Measurements from ENCODE around the gene FGD5. TPM values are rescaled to one million over a fixed set of nuclear protein-coding genes. Genes with fewer than 3 reads are reported as not detected.

Gene FGD5
- total RNA-seq, 1 donor from 2014 or later, result 0.14 TPM

DNA sequence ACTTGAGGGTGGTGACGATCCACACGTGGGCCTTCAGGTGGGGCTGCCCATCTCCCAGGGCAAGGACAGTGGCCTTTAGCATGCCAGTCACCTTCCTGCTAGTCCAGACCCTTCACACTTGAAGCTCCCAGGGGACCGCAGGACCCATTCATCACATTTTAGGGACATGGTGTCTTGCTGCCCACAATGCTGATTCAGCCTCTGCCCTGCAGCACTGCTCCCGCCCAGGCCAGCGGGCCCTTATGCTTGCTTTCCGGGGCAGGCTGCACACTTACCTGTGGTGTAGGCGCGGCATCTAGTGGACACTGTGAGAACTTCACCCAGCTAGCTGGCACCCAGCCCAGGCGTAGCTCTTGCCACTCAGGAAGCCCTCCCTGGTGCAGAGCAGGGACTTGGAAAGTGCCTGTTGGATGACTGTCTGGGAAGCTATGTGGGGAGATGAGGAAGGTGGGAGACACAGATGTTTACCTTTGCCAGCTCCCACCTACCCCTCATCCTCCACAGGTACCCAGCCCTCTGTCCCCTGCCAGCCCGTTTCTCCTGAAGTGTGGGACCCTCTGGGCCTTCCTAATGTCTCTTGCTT lies 102.4 kb downstream of the FGD5 start:
- intact Hi-C loops (cut with micrococcal nuclease), result loop anchor here (1.0 to 2.0 kb wide), 5 partner anchors 130 to 660 kb away; no protein-coding TSS in a partner anchor
- Mint-ChIP-seq H3K36me3 (ENCODE audit: low read depth) (no peaks in the 10 kb centered on the region), H3K27ac (no peak overlapping the region), H3K4me1 (no peaks in the 10 kb centered on the region), H3K27me3 (no peaks in the 10 kb centered on the region), H3K9me3 (no peaks in the 10 kb centered on the region), H3K4me3 (no peak overlapping the region)
- DNase-seq, result peak; percentile 94

- no peaks in the 10 kb centered on the region for H3K36me3 Mint-ChIP-seq (ENCODE audit: low read depth)
- H3K27ac Mint-ChIP-seq, result no peak overlapping the region
- no peaks in the 10 kb centered on the region for H3K27me3 Mint-ChIP-seq
- no peaks in the 10 kb centered on the region for H3K4me1 Mint-ChIP-seq
- DNase-seq, result no peak
- intact Hi-C loops (cut with micrococcal nuclease), result loop anchor here (1.0 to 2.0 kb wide), 5 partner anchors 131 to 661 kb away; no protein-coding TSS in a partner anchor
- no peaks in the 10 kb centered on the region for H3K9me3 Mint-ChIP-seq
- no peak overlapping the region for H3K4me3 Mint-ChIP-seq
Measured at GRCh38 chr3:14921811-14922705, 103.3 kb downstream of the FGD5 start.

- intact Hi-C loops (cut with micrococcal nuclease), result no loop called here
- no peak for DNase-seq
- Mint-ChIP-seq H3K27ac (no peak overlapping the region), H3K4me1 (no peaks in the 10 kb centered on the region), H3K4me3 (no peak overlapping the region), H3K27me3 (no peaks in the 10 kb centered on the region), H3K36me3 (ENCODE audit: low read depth) (no peaks in the 10 kb centered on the region), H3K9me3 (no peaks in the 10 kb centered on the region)
Measured at GRCh38 chr3:14922863-14923262, 104.1 kb downstream of the FGD5 start.

- Mint-ChIP-seq H3K9me3 (no peaks in the 10 kb centered on the region), H3K27ac (no peak overlapping the region), H3K4me1 (no peaks in the 10 kb centered on the region), H3K36me3 (ENCODE audit: low read depth) (no peaks in the 10 kb centered on the region), H3K4me3 (no peak overlapping the region), H3K27me3 (no peaks in the 10 kb centered on the region)
- DNase-seq, result no peak
- intact Hi-C loops (cut with micrococcal nuclease), result no loop called here
Measured at GRCh38 chr3:14923476-14923875, 104.7 kb downstream of the FGD5 start.

DNA sequence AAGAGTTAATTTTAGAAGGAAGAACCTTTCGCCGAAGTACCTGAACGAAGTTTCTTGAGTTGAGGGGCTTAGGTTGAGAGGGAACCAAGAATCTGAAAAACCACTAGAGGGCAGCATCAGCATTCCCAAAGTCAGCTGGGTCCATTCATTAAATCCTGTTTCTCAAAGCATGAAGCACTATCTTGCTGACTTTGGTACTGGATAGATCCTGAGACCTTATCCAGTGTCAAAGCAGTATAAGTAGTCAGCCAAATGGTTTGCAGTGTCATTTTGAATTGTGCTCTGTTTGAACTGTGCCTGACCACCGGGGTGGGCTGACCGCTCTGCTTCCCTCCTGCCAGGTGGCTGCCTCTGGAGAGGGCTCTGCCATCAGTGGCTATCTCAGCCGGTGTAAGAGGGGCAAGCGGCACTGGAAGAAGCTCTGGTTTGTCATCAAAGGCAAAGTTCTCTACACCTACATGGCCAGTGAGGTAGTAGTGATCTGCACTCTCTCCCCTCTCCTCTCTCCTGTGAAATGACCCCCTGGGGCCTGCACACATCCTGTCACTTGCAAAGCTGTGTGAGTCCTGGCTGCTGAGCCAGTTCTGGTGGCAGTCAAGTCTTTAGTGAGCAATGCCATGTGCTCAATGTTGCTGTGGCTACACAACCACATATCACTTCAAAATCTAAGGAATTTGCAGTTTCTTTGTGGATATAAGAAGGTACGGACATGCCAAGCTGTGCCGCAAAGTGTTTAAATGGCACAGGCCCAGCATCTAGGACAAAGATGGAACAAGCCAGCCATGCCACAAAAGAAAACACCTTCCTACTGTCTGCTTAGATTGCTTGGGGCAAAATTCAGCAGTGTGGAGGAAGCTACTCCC lies 107.2 kb downstream of the FGD5 start:
- intact Hi-C loops (cut with micrococcal nuclease), result loop anchor here (1.0 to 5.0 kb wide), 2 partner anchors 131 to 182 kb away; no protein-coding TSS in a partner anchor
- Mint-ChIP-seq H3K27ac (no peak overlapping the region), H3K27me3 (peaks cover 3% of the 10 kb centered on the region), H3K4me3 (no peak overlapping the region), H3K9me3 (no peaks in the 10 kb centered on the region), H3K4me1 (no peaks in the 10 kb centered on the region), H3K36me3 (ENCODE audit: low read depth) (no peaks in the 10 kb centered on the region)
- peak; percentile 75 for DNase-seq

- Mint-ChIP-seq H3K9me3 (no peaks in the 10 kb centered on the region), H3K4me3 (no peak overlapping the region), H3K4me1 (no peaks in the 10 kb centered on the region), H3K36me3 (ENCODE audit: low read depth) (no peaks in the 10 kb centered on the region), H3K27ac (no peak overlapping the region), H3K27me3 (peaks cover 6% of the 10 kb centered on the region)
- intact Hi-C loops (cut with micrococcal nuclease), result loop anchor here (5.0 kb wide), 1 partner anchor 131 kb away; no protein-coding TSS in a partner anchor
- DNase-seq, result no peak
Measured at GRCh38 chr3:14926592-14926991, 107.8 kb downstream of the FGD5 start.

DNA sequence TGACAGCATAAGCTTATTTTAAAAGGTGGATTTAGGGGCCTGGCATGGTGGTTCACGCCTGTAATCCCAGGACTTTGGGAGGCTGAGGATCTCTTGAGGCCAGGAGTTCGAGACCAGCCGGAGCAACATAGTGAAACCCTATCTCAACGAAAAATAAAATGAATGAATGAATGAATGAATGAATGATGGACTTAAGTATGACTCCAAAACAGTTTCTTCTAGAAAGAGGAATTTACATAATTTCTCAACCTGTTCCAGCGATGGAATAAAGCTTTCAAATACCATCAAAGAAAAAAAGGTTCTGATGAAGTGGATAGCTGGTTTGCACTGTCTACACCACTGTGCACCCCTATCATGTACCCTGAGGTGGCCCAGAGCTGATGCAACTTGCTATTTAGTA lies 108.5 kb downstream of the FGD5 start:
- no peaks in the 10 kb centered on the region for H3K9me3 Mint-ChIP-seq
- H3K4me3 Mint-ChIP-seq, result no peak overlapping the region
- H3K4me1 Mint-ChIP-seq, result no peaks in the 10 kb centered on the region
- intact Hi-C loops (cut with micrococcal nuclease), result loop anchor here (5.0 kb wide), 1 partner anchor 130 kb away; no protein-coding TSS in a partner anchor
- no peak for DNase-seq
- no peaks in the 10 kb centered on the region for H3K36me3 Mint-ChIP-seq (ENCODE audit: low read depth)
- H3K27me3 Mint-ChIP-seq, result peaks cover 10% of the 10 kb centered on the region
- no peak overlapping the region for H3K27ac Mint-ChIP-seq

- Mint-ChIP-seq H3K4me1 (no peaks in the 10 kb centered on the region), H3K27ac (no peak overlapping the region), H3K27me3 (peaks cover 13% of the 10 kb centered on the region), H3K36me3 (ENCODE audit: low read depth) (no peaks in the 10 kb centered on the region), H3K4me3 (no peak overlapping the region), H3K9me3 (no peaks in the 10 kb centered on the region)
- DNase-seq, result no peak
- intact Hi-C loops (cut with micrococcal nuclease), result loop anchor here (5.0 kb wide), 1 partner anchor 128 kb away; no protein-coding TSS in a partner anchor
Measured at GRCh38 chr3:14929310-14930074, 110.7 kb downstream of the FGD5 start.

- no peak overlapping the region for H3K27ac Mint-ChIP-seq
Measured at GRCh38 chr3:14933820-14934425, 115.2 kb downstream of the FGD5 start.

GRCh38 chr3:14935592-14936345 lies 117.0 kb downstream of the FGD5 start:
- DNase-seq, result no peak
- peaks cover 12% of the 10 kb centered on the region for H3K27me3 Mint-ChIP-seq
- peaks cover 2% of the 10 kb centered on the region for H3K4me1 Mint-ChIP-seq
- no peaks in the 10 kb centered on the region for H3K36me3 Mint-ChIP-seq (ENCODE audit: low read depth)
- H3K27ac Mint-ChIP-seq, result no peak overlapping the region
- H3K9me3 Mint-ChIP-seq, result no peaks in the 10 kb centered on the region
- intact Hi-C loops (cut with micrococcal nuclease), result no loop called here
- no peak overlapping the region for H3K4me3 Mint-ChIP-seq

More at GRCh38 chr3:14933820-14934425, 115.2 kb downstream of the FGD5 start:
- Mint-ChIP-seq H3K4me3 (no peak overlapping the region), H3K9me3 (no peaks in the 10 kb centered on the region), H3K27me3 (peaks cover 15% of the 10 kb centered on the region), H3K36me3 (ENCODE audit: low read depth) (no peaks in the 10 kb centered on the region), H3K4me1 (peaks cover 2% of the 10 kb centered on the region)
- DNase-seq, result no peak
- intact Hi-C loops (cut with micrococcal nuclease), result no loop called here

DNA sequence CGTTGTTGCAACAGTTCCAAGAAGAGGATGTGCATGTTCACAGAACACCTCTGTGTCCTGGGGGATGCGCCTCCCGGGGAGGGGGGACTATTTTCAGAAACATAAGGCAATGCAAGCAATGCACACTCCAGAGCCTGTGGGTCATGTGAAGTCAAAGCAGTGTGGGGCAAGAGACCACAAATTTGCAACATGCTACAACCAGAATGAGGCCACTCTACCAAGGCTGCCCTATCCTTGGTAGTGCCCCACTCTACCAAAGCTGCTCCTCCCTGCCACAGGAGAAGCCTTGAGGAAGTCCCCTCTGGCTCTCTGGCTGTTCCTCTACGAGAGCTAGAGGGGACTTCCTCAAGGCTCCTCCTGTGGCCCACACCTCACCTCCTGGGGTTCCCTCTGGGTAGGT lies 120.2 kb downstream of the FGD5 start:
- no peak overlapping the region for H3K4me3 Mint-ChIP-seq
- no peak overlapping the region for H3K27ac Mint-ChIP-seq
- H3K9me3 Mint-ChIP-seq, result no peaks in the 10 kb centered on the region
- no peak for DNase-seq
- H3K4me1 Mint-ChIP-seq, result peaks cover 7% of the 10 kb centered on the region
- H3K36me3 Mint-ChIP-seq (ENCODE audit: low read depth), result peaks cover 14% of the 10 kb centered on the region
- H3K27me3 Mint-ChIP-seq, result peaks cover 2% of the 10 kb centered on the region
- intact Hi-C loops (cut with micrococcal nuclease), result no loop called here

GRCh38 chr3:14941871-14942270 lies 123.1 kb downstream of the FGD5 start:
- Mint-ChIP-seq H3K9me3 (no peaks in the 10 kb centered on the region), H3K36me3 (ENCODE audit: low read depth) (peaks cover 31% of the 10 kb centered on the region), H3K4me1 (peaks cover 19% of the 10 kb centered on the region), H3K27me3 (peaks cover 2% of the 10 kb centered on the region), H3K4me3 (no peak overlapping the region), H3K27ac (no peak overlapping the region)
- no peak for DNase-seq
- intact Hi-C loops (cut with micrococcal nuclease), result loop anchor here (10.0 kb wide), 1 partner anchor 537 kb away; the partner anchor contains the start of gene SLC6A6
